T-helper 1 cell treated with Interleukin-12 subunit alpha and Interleukin-12 subunit beta and Interleukin-4 antibody, amounts not matched to agents 30 μg/mL and 1 μg/mL, for 36 hours (primary cell): ENCODE results near the gene ZFYVE16.
"Not testable (repeated sequence)": the region's sequence is repeated elsewhere in the genome, so short reads cannot be mapped to it uniquely, and the experiment has no call there.

Source experiments
- H3K27ac Mint-ChIP-seq: one replicate; pipeline ENCODE4 v1.8.0; 2021; ENCODE audit warnings: mild to moderate bottlenecking, mixed read lengths
- H3K27me3 Mint-ChIP-seq: one replicate; pipeline ENCODE4 v1.8.0; 2021; ENCODE audit warnings: low read depth, mixed read lengths
- H3K36me3 Mint-ChIP-seq: one replicate; pipeline ENCODE4 v1.8.0; 2021; ENCODE audit warnings: low read depth, mixed read lengths
- H3K4me1 Mint-ChIP-seq: one replicate; pipeline ENCODE4 v1.8.0; 2021; ENCODE audit warnings: low read depth, mixed read lengths
- H3K4me3 Mint-ChIP-seq: one replicate; pipeline ENCODE4 v1.8.0; 2021; ENCODE audit warnings: mild to moderate bottlenecking, moderate library complexity, mixed read lengths
- H3K9me3 Mint-ChIP-seq: one replicate; pipeline ENCODE4 v1.8.0; 2021; ENCODE audit warnings: mixed read lengths

ZFYVE16 gene

DNA sequence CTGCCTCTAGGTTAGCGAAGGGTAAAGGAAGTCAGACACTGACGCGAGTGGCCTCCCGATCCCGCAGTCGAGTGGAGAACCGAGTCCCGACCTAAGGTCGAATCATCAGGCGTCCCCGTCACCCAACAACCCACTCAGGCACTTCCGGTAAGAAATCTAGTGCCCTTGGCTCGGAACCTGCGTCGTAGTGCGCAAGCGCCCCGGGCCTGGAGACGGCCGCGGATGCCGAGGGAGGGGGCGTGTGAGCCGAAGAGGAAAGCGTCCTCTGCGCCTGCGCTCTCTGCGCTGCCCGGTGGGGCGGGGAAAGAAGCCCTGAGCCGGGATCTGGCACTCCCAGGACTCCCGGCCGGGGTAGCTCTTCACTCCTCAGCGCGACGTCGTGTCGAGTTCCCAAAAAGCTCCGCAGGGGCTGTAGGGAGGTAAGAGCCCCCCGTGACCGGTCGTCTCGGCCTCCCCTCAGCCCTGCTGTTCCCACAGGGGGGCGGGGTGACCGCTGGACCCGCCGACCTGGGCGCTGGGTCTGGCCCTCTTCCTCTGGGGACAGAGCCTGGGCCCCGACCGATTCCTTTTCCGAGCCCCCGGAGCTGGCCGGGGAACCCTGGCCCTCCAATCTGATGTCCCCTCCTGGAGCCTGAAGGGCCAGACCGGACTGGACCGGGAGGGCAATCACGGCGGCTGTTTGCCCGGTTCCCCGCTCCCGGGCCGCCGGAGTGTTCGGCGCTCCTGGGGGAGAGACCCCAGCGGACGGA is at the start of gene ZFYVE16:
Gene ZFYVE16 (plus strand): TSS at position 330 of the 749 bp plus-strand sequence. CDS start 26,084 bp downstream, outside the sequence.
- Mint-ChIP-seq H3K36me3 (peaks cover 6% of the 10 kb centered on the region), H3K27me3 (peaks cover 3% of the 10 kb centered on the region), H3K27ac (peak within 1 kb of the TSS; percentile 100), H3K4me3 (peak within 1 kb of the TSS; percentile 97), H3K4me1 (peaks cover 17% of the 10 kb centered on the region), H3K9me3 (no peaks in the 10 kb centered on the region)

DNA sequence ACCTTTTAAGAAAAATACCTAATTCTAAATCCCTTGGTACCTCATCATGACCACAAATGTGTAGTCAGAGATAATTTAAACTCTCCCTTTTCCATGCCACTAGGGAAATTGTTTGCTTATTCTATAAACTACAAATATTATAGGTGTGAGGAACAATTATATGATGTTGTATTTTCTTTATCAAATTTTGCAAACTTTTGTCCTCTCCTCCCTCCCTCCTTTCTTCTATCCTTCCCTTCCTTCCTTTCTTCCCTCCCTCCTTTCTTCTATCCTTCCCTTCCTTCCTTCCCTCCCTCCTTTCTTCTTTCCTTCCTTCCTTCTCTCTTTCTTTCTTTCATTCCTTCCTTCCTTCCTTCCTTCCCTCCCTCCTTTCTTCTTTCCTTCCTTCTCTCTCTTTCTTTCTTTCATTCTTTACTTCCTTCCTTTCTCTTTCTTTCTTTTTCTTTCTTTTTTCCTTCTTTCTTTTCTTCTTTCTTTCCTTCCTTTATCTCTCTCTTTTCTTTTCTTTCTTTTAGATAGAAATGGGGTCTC is 46.9 kb upstream of the ZFYVE16 start:
- Mint-ChIP-seq H3K27me3 (peaks cover 4% of the 10 kb centered on the region), H3K27ac (no peak overlapping the region), H3K4me1 (no peaks in the 10 kb centered on the region), H3K4me3 (no peak overlapping the region), H3K36me3 (no peaks in the 10 kb centered on the region), H3K9me3 (no peaks in the 10 kb centered on the region)

DNA sequence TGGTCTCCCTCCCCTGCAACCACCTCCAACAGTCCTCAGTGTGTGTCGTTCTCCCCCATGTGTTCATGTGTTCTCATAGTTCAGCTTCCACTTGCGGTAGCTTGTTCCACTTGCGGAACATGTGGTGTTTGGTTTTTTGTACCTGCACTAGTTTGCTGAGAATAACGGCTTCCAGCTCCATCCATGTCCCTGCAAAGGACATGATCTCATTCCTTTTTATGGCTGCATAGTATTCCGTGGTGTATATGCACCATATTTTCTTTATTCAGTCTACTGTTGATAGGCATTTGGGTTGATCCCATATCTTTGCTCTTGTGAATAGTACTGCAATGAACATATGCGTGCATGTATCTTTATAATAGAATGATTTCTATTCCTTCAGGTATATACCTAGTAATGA is 43.0 kb upstream of the ZFYVE16 start:
- no peak overlapping the region for H3K27ac Mint-ChIP-seq
- H3K4me3 Mint-ChIP-seq, result no peak overlapping the region
- no peaks in the 10 kb centered on the region for H3K4me1 Mint-ChIP-seq
- no peaks in the 10 kb centered on the region for H3K36me3 Mint-ChIP-seq
- H3K9me3 Mint-ChIP-seq, result no peaks in the 10 kb centered on the region
- H3K27me3 Mint-ChIP-seq, result peaks cover 8% of the 10 kb centered on the region

DNA sequence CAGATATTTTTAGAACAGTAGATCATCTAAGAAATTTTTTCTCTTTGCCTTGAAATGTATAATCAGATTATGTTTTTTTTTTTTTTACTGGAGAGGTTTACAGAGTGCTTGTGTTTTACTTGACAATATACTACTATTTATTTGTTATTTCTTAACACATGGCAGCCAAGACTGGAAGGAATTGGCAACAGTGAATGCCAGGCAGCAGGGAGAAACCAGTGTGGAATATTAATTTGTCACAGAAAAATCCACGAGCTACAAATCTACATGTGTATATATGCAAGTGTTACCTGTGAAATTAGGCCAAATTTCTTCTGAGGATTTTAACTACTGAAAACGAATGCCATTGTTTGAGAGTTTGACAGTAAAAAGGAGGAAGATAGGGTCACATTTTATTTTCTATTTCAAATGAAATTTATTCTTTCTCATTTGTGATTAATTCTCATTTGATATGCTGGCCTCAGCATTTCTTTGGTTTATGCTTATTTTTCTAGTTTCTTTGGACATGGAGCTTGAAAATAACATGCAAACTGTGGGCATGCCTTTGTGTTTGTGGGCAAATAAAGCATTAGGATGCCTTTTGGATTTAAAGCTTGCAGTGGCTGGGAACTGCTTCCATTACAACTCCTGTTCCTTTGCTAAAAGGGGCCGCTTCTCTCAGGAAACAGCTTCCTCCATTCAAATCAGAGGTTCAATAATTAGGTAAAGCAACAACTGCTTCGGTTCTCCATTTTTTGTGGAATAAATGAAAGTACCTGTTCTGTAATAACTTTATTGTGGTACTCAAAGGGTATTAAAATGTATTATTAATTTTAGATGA is 39.0 kb upstream of the ZFYVE16 start:
- H3K27me3 Mint-ChIP-seq, result peaks cover 17% of the 10 kb centered on the region
- no peaks in the 10 kb centered on the region for H3K36me3 Mint-ChIP-seq
- no peaks in the 10 kb centered on the region for H3K4me1 Mint-ChIP-seq
- H3K27ac Mint-ChIP-seq, result no peak overlapping the region
- H3K4me3 Mint-ChIP-seq, result no peak overlapping the region
- no peaks in the 10 kb centered on the region for H3K9me3 Mint-ChIP-seq

DNA sequence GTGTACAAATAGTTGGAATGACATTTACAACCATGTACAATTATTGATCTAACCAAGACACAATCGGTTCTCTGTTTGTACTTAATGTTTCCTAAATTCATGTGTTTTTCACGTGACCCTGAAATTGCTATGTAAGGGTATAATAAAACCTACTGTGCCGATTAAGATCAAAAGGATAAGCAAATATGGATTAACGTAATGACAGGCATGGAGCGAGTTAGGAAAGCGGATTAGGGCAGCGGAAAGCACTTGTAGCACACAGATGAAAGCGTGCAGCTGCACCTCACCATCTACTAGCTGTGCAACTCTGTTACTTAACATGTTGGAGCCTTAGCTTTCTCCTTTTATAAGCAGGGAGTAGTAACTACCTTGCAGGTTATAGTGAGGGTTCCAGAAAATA is 38.3 kb upstream of the ZFYVE16 start:
- Mint-ChIP-seq H3K27me3 (peaks cover 17% of the 10 kb centered on the region), H3K9me3 (no peaks in the 10 kb centered on the region)

DNA sequence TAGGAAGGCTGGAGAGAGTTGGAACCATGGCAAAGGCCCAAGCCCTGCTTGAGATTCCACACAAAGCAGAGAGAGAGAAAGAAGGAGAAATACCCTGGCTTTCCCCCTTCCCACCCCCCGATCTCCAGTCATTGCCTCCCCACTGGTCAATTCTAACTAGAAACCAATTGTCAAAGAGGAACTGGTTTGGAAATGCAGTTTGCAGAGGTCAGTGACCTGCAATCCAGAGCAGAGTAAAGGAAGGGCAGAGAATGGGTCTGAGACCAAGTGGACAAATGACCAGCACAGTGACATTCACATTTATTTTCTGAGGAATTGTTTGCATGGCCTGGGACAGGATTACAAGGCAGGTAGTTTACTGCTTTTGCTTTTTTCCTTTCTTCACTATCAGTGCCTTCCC is 37.5 kb upstream of the ZFYVE16 start:
- Mint-ChIP-seq H3K27ac (no peak overlapping the region), H3K27me3 (peaks cover 16% of the 10 kb centered on the region), H3K36me3 (no peaks in the 10 kb centered on the region)

More for the DNA sequence above, 38.3 kb upstream of the ZFYVE16 start:
- H3K27ac Mint-ChIP-seq, result no peak overlapping the region
- H3K4me1 Mint-ChIP-seq, result no peaks in the 10 kb centered on the region
- no peaks in the 10 kb centered on the region for H3K36me3 Mint-ChIP-seq
- no peak overlapping the region for H3K4me3 Mint-ChIP-seq

DNA sequence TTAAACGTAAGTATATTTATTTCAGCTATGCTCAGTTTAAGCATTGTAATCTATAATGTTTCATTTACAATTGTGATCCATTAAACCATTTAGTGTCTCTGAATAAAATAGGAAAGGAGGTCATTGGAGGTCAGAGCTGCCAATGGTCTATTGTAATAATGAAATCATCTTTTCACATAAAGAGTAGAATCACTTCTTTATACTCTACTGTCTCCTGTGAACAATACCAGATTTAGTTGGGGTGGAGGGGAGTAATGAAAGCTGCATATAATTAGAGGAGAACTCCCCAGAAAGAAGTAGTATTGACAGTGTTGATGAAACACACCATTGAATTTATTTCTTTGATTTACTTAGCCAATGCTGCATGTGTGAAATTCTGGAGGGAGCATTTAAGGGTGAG is 35.1 kb upstream of the ZFYVE16 start:
- no peak overlapping the region for H3K4me3 Mint-ChIP-seq
- H3K27ac Mint-ChIP-seq, result no peak overlapping the region
- H3K27me3 Mint-ChIP-seq, result peaks cover 15% of the 10 kb centered on the region
- H3K4me1 Mint-ChIP-seq, result no peaks in the 10 kb centered on the region
- H3K9me3 Mint-ChIP-seq, result no peaks in the 10 kb centered on the region
- no peaks in the 10 kb centered on the region for H3K36me3 Mint-ChIP-seq

More for the DNA sequence above, 37.5 kb upstream of the ZFYVE16 start:
- Mint-ChIP-seq H3K4me1 (no peaks in the 10 kb centered on the region), H3K4me3 (no peak overlapping the region), H3K9me3 (no peaks in the 10 kb centered on the region)

DNA sequence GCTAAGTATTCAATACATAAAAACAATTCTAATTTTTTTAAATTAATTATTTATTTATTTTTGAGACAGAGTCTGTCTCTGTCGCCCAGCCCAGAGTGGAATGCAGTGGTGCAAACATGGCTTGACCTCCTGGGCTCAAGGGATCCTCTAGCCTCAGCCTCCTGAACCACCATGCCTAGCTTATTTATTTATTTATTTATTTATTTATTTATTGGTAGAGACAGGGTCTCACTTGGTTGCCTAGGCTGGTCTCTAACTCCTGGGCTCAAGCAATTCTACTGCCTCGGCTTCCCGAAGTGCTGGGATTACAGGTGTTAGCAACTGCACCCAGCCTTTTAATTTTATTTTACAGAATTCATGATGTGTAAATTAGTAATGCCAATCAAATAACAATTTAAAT is 33.7 kb upstream of the ZFYVE16 start:
- peaks cover 14% of the 10 kb centered on the region for H3K27me3 Mint-ChIP-seq
- H3K4me3 Mint-ChIP-seq, result no peak overlapping the region
- H3K4me1 Mint-ChIP-seq, result no peaks in the 10 kb centered on the region
- no peaks in the 10 kb centered on the region for H3K9me3 Mint-ChIP-seq
- H3K36me3 Mint-ChIP-seq, result no peaks in the 10 kb centered on the region
- no peak overlapping the region for H3K27ac Mint-ChIP-seq

DNA sequence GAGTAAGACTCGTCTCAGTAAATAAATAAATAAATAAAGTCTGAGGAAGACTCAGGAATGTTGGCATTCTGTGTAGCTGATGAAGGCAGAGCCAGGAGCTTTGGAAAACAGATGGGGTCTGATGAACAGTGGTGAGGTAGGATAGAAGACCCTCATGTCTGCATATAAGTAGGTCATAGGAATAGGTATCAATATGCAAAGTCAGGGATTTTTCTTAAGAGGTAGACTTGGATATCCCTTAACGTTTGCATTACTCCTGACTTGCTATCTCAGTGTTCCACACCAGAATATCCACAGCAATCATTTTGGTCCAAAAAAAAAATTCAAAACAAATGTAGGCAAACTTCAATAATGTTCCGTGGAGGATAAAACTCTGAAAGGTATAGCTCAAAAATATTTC is 31.3 kb upstream of the ZFYVE16 start:
- no peak overlapping the region for H3K4me3 Mint-ChIP-seq
- H3K4me1 Mint-ChIP-seq, result no peaks in the 10 kb centered on the region
- H3K27ac Mint-ChIP-seq, result no peak overlapping the region
- no peaks in the 10 kb centered on the region for H3K36me3 Mint-ChIP-seq
- H3K9me3 Mint-ChIP-seq, result no peaks in the 10 kb centered on the region
- peaks cover 10% of the 10 kb centered on the region for H3K27me3 Mint-ChIP-seq

DNA sequence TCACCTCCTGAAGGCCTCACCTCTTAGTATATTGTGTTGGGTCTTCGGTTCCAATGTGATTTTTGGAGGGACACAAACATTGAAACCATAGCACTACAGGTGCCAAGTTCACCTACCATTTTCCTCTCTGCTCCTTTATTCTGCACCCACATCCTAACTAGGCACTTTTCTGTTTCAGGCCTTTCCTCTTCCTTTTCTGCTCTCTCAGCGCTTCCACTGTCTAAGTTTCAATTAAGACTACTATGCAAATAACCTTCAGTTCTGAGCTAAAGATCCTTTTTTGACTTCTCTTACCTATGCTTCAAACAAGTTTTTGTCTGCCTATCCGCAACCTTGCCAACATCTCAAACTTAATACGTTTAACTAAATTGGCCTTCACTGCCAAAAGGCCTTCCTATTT is 25.4 kb upstream of the ZFYVE16 start:
- Mint-ChIP-seq H3K27ac (no peak overlapping the region), H3K27me3 (peaks cover 4% of the 10 kb centered on the region), H3K9me3 (no peaks in the 10 kb centered on the region), H3K4me1 (no peaks in the 10 kb centered on the region), H3K36me3 (no peaks in the 10 kb centered on the region), H3K4me3 (no peak overlapping the region)

DNA sequence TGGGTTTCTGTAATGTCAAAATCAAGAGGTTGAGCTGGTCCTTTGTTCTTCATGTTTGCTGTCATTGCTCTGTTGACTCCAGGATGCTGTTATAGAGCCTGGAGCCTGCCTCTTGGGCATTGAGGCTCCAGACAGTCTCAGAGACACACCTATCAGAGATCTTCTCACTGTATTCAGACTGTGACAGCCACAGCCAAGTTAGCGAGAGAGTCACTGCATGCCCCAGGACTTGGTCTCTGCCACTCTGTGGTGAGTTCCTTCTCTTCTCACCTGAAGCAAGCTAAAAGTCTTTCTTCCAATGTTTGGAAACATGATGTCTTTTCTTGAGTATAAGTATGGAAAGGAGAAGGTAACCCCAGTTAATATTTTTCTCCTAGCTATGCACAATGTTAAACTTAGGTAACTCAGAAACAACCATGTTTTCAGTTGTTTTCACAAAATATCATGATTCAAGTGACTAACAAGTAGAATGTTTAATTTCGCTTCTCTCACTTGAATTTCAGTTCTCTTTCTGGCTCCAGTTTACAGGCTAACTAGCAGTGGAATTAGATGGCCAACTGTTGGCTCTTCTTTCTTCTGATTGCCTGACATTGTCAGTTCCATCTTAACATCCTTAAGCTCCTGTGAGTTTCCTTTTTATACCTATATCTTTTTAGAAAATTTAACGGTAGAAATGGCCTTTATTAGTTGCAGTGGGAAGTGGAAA is 20.6 kb upstream of the ZFYVE16 start:
- Mint-ChIP-seq H3K4me1 (no peaks in the 10 kb centered on the region), H3K27ac (no peak overlapping the region), H3K4me3 (no peak overlapping the region), H3K27me3 (peaks cover 11% of the 10 kb centered on the region), H3K36me3 (no peaks in the 10 kb centered on the region), H3K9me3 (no peaks in the 10 kb centered on the region)

DNA sequence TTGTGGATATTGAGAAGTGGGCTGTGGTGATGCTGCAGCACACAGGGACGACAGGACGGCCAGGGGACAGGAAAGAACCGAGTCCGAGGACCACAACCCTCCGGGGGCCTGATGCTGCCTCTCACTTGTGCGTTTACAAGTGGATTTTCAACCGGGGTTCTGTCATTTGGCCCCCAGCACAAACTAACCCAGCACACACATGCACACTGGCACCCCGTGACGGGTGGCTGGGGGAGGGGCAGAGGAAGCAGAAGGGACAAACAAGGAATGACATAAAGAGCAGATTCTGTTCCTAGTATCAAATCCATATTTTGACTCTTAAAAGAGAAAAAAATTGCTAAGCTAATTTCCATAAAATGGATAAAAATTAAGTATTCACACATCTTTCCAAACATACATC is 18.3 kb upstream of the ZFYVE16 start:
- peaks cover 6% of the 10 kb centered on the region for H3K9me3 Mint-ChIP-seq
- no peaks in the 10 kb centered on the region for H3K4me1 Mint-ChIP-seq
- H3K27me3 Mint-ChIP-seq, result peaks cover 22% of the 10 kb centered on the region
- H3K4me3 Mint-ChIP-seq, result no peak overlapping the region
- no peak overlapping the region for H3K27ac Mint-ChIP-seq
- H3K36me3 Mint-ChIP-seq, result no peaks in the 10 kb centered on the region

DNA sequence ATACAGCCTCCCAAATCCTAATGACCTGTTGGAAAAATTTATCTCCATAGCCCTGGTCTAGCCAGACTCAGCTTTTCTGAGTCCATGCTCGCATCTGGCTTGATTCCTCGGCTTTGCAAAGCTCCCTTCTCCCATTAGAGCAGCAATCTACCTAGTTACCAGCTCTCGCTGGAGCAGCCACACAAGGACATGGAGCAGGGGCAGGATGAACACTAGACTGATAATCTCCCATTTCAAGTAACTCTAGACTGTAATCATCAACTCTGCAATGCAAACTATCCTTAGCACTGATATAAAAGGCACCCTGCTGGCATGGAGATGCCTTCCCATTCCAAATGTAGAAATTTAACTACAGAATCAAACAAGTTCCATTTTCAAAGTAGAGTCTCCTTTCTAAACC is 17.5 kb upstream of the ZFYVE16 start:
- H3K4me3 Mint-ChIP-seq, H3K27ac Mint-ChIP-seq, H3K9me3 Mint-ChIP-seq, H3K4me1 Mint-ChIP-seq, H3K36me3 Mint-ChIP-seq: not testable (repeated sequence)
- H3K27me3 Mint-ChIP-seq, result peaks cover 25% of the 10 kb centered on the region

DNA sequence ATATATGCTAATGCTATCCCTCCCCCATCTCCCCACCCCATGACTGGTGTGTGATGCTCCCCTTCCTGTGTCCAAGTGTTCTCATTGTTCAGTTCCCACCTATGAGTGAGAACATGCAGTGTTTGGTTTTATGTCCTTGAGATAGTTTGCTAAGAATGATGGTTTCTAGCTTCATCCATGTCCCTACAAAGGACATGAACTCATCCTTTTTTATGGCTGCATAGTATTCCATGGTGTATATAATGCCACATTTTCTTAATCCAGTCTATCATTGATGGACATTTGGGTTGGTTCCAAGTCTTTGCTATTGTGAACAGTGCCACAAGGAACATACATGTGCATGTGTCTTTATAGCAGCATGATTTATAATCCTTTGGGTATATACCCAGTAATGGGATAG is 16.6 kb upstream of the ZFYVE16 start:
- H3K4me3 Mint-ChIP-seq, H3K4me1 Mint-ChIP-seq, H3K27ac Mint-ChIP-seq, H3K9me3 Mint-ChIP-seq, H3K36me3 Mint-ChIP-seq: not testable (repeated sequence)
- H3K27me3 Mint-ChIP-seq, result peaks cover 26% of the 10 kb centered on the region
